SHP77 treated with DMSO at 0.1 percent for 48 hours (cell line): ENCODE data around the gene FBRS.
"Not testable (repeated sequence)": the region's sequence is repeated elsewhere in the genome, so short reads cannot be mapped to it uniquely, and the experiment has no call there.

Source experiments
- DNase-seq: peaks from one replicate; lab custom pipeline; 2025; lab: John Stamatoyannopoulos, UW

Gene FBRS

GRCh38 chr16:30698816-30699614 lies 40.8 kb downstream of the FBRS start, which contains the start of gene SRCAP:
TSS of gene SRCAP (plus strand) at chr16:30699171. CDS start at chr16:30700825, 1,654 bp downstream.
- peak; percentile 48 for DNase-seq

- no peak for DNase-seq
Observed at GRCh38 chr16:30699615-30700099, 41.4 kb downstream of the FBRS start.

- no peak for DNase-seq
Observed at GRCh38 chr16:30700491-30700890, 42.3 kb downstream of the FBRS start.

GRCh38 chr16:30700971-30701370 lies 42.7 kb downstream of the FBRS start:
- no peak for DNase-seq

GRCh38 chr16:30703071-30703470 lies 44.8 kb downstream of the FBRS start:
- DNase-seq = not testable (repeated sequence)

- no peak for DNase-seq
Observed at GRCh38 chr16:30703971-30704370, 45.7 kb downstream of the FBRS start.

- DNase-seq = no peak
Observed at GRCh38 chr16:30706046-30706445, 47.8 kb downstream of the FBRS start.

- DNase-seq = no peak
Observed at GRCh38 chr16:30710971-30711370, 52.7 kb downstream of the FBRS start.

- no peak for DNase-seq
Observed at GRCh38 chr16:30711712-30712111, 53.5 kb downstream of the FBRS start.

GRCh38 chr16:30715750-30716445 lies 57.7 kb downstream of the FBRS start:
- DNase-seq = no peak

GRCh38 chr16:30720086-30720485 lies 61.9 kb downstream of the FBRS start:
- DNase-seq = no peak
